Body of pancreas (tissue), 4 donors: ENCODE data around the gene USP10.

Experiments used
- CTCF ChIP-seq, 7 experiments: fragments of 450-650 bp in 4 of 7; fragments of 200-600 bp in 3 of 7; sonication (generic) in 3 of 7; IDR thresholded peaks; one replicate each; pipeline ENCODE4 v1.5.1; 2016 to 2019; ENCODE audit warnings: antibody characterized with exemption in 7 of 7
- POLR2A ChIP-seq, 3 donors: fragments of 450-650 bp; IDR thresholded peaks; one replicate each; pipeline ENCODE4 v1.6.1; 2016; ENCODE audit warnings: antibody characterized with exemption in 3 of 3, mild to moderate bottlenecking in 2 of 3

- TF ChIP-seq POLR2A (IDR thresholded peaks at IDR 0.05) (no peak), CTCF (IDR thresholded peaks at IDR 0.05) (no peak)
Observed at GRCh38 chr16:84789431-84789830, 89.6 kb downstream of the USP10 start.
